GM12801 (cell line): ENCODE results near the gene FBXO36.

Source experiments
- CTCF ChIP-seq: IDR thresholded peaks from one replicate; pipeline ENCODE4 v1.5.1; 2011; ENCODE audit warnings: control low read depth; ENCODE audit not compliant: insufficient read length; ENCODE audit errors: extremely low read depth

Gene FBXO36

GRCh38 chr2:229920011-229920641 is 2.2 kb upstream of the FBXO36 start:
- TF ChIP-seq CTCF, result no peak

GRCh38 chr2:229921101-229921891 is 1.0 kb upstream of the FBXO36 start:
- no peak for TF ChIP-seq CTCF

GRCh38 chr2:229921892-229922448 is 333 bp upstream of the FBXO36 start, which contains the start of gene TRIP12:
Gene TRIP12, minus strand, starts transcription at chr2:229922009. Its CDS starts 41,930 bp downstream, at chr2:229880079.
- TF ChIP-seq CTCF, result no peak

GRCh38 chr2:229925201-229925600 is 2.9 kb downstream of the FBXO36 start:
- TF ChIP-seq CTCF, result no peak

- no peak for TF ChIP-seq CTCF
Measured at GRCh38 chr2:229927817-229928321, 5.6 kb downstream of the FBXO36 start.

GRCh38 chr2:229930656-229931055 is 8.4 kb downstream of the FBXO36 start:
- TF ChIP-seq CTCF, result no peak

- TF ChIP-seq CTCF, result no peak
Measured at GRCh38 chr2:229931241-229931640, 8.9 kb downstream of the FBXO36 start.
